ENCODE results near the gene RAB11A. TPM values are rescaled to one million over a fixed set of nuclear protein-coding genes. Genes with fewer than 3 reads are reported as not detected.
A peak's percentile ranks its signal among the peaks of the same experiment; 100 is the strongest.

RAB11A gene
- total and polyA plus RNA-seq, 2 donors (not counting 1 experiment from before 2014, with no cell fraction given): 56.8 to 501 TPM

DNA sequence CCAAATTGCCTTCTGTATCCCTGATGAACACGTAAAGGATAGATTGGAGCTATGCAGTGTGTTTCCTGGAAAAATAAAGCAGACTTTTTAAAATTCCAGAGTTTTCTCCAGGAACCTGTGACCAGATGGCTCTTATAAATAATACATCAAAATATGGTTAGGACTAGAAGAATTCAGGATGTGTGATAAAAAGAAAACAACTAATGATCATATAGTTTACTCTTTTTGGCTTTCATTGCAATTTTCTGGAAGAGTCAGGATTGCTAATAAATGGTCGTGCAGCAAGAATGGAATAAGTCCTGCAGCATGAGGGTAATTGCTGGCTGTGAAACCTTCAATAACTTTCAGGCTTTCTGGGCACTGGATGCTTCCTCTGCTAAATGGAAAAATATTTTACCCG, 47.0 kb upstream of the RAB11A start:
- Histone ChIP-seq H3K27me3 (ENCODE audit: control insufficient read depth, insufficient read depth, low read length) (no peaks in the 10 kb centered on the region), H3K4me2 (ENCODE audit: extremely low read depth, insufficient read depth, low read length) (no peak overlapping the region), H4K20me1 (ENCODE audit: control insufficient read depth, extremely low read depth, insufficient read depth, low read length) (no peaks in the 10 kb centered on the region), H3K27ac (ENCODE audit: insufficient read depth, low read length) (no peak overlapping the region), H3K79me2 (ENCODE audit: control insufficient read depth, insufficient read depth, low read length) (no peaks in the 10 kb centered on the region), H2AFZ (ENCODE audit: low read length) (no peak overlapping the region), H3K4me1 (ENCODE audit: control insufficient read depth, extremely low read depth, insufficient read depth, low read length) (no peaks in the 10 kb centered on the region), H3K36me3 (ENCODE audit: control insufficient read depth, insufficient read depth, low read length) (no peaks in the 10 kb centered on the region), H3K9ac (ENCODE audit: insufficient read depth, low read length) (no peak overlapping the region), H3K9me3 (ENCODE audit: control insufficient read depth, insufficient read depth, low read depth, low read length) (no peaks in the 10 kb centered on the region), H3K4me3 (replicated peaks in 1 of 4; ENCODE audit: control extremely low read depth in 1 of 4, insufficient read depth in 1 of 4, low read depth in 3 of 4, low read length in 4 of 4) (no peak overlapping the region)
- TF ChIP-seq CTCF (conservative IDR thresholded peaks at IDR 0.05 in 1 of 2, IDR thresholded peaks at IDR 0.05 in 1 of 2; ENCODE audit: low read depth in 1 of 2, low read length in 2 of 2) (no peak), EZH2 (IDR thresholded peaks at IDR 0.05; ENCODE audit: low read length, missing control alignments) (no peak)
- DNase-seq (ENCODE audit: low read depth in 2 of 2): no peak

- no peaks in the 10 kb centered on the region for H3K27me3 ChIP-seq (ENCODE audit: control insufficient read depth, insufficient read depth, low read length)
- no peak overlapping the region for H3K4me3 ChIP-seq (replicated peaks in 1 of 4; ENCODE audit: control extremely low read depth in 1 of 4, insufficient read depth in 1 of 4, low read depth in 3 of 4, low read length in 4 of 4)
- no peaks in the 10 kb centered on the region for H3K9me3 ChIP-seq (ENCODE audit: control insufficient read depth, insufficient read depth, low read depth, low read length)
- no peaks in the 10 kb centered on the region for H3K36me3 ChIP-seq (ENCODE audit: control insufficient read depth, insufficient read depth, low read length)
- no peaks in the 10 kb centered on the region for H4K20me1 ChIP-seq (ENCODE audit: control insufficient read depth, extremely low read depth, insufficient read depth, low read length)
- no peaks in the 10 kb centered on the region for H3K4me1 ChIP-seq (ENCODE audit: control insufficient read depth, extremely low read depth, insufficient read depth, low read length)
- no peak for TF ChIP-seq EZH2 (IDR thresholded peaks at IDR 0.05; ENCODE audit: low read length, missing control alignments)
- TF ChIP-seq CTCF (conservative IDR thresholded peaks at IDR 0.05 in 1 of 2, IDR thresholded peaks at IDR 0.05 in 1 of 2; ENCODE audit: low read depth in 1 of 2, low read length in 2 of 2): peak; percentile 74 to 91
- DNase-seq (ENCODE audit: low read depth in 2 of 2): peak; percentile 50 to 73
- no peak overlapping the region for H3K4me2 ChIP-seq (ENCODE audit: extremely low read depth, insufficient read depth, low read length)
- no peak overlapping the region for H3K27ac ChIP-seq (ENCODE audit: insufficient read depth, low read length)
- H3K9ac ChIP-seq (ENCODE audit: insufficient read depth, low read length): no peak overlapping the region
- H2AFZ ChIP-seq (ENCODE audit: low read length): no peak overlapping the region
- H3K79me2 ChIP-seq (ENCODE audit: control insufficient read depth, insufficient read depth, low read length): no peaks in the 10 kb centered on the region
Measured at GRCh38 chr15:65824031-65824743, 45.1 kb upstream of the RAB11A start.

GRCh38 chr15:65824941-65825544, 44.2 kb upstream of the RAB11A start:
- H3K4me2 ChIP-seq (ENCODE audit: extremely low read depth, insufficient read depth, low read length): no peak overlapping the region
- no peak overlapping the region for H3K4me3 ChIP-seq (replicated peaks in 1 of 4; ENCODE audit: control extremely low read depth in 1 of 4, insufficient read depth in 1 of 4, low read depth in 3 of 4, low read length in 4 of 4)
- no peaks in the 10 kb centered on the region for H3K9me3 ChIP-seq (ENCODE audit: control insufficient read depth, insufficient read depth, low read depth, low read length)
- H4K20me1 ChIP-seq (ENCODE audit: control insufficient read depth, extremely low read depth, insufficient read depth, low read length): no peaks in the 10 kb centered on the region
- no peaks in the 10 kb centered on the region for H3K4me1 ChIP-seq (ENCODE audit: control insufficient read depth, extremely low read depth, insufficient read depth, low read length)
- no peak overlapping the region for H3K9ac ChIP-seq (ENCODE audit: insufficient read depth, low read length)
- TF ChIP-seq CTCF (conservative IDR thresholded peaks at IDR 0.05 in 1 of 2, IDR thresholded peaks at IDR 0.05 in 1 of 2; ENCODE audit: low read depth in 1 of 2, low read length in 2 of 2) (no peak), EZH2 (IDR thresholded peaks at IDR 0.05; ENCODE audit: low read length, missing control alignments) (no peak)
- H3K27ac ChIP-seq (ENCODE audit: insufficient read depth, low read length): no peak overlapping the region
- no peaks in the 10 kb centered on the region for H3K36me3 ChIP-seq (ENCODE audit: control insufficient read depth, insufficient read depth, low read length)
- peak; percentile 31 to 58 for DNase-seq (ENCODE audit: low read depth in 2 of 2)
- no peaks in the 10 kb centered on the region for H3K79me2 ChIP-seq (ENCODE audit: control insufficient read depth, insufficient read depth, low read length)
- no peaks in the 10 kb centered on the region for H3K27me3 ChIP-seq (ENCODE audit: control insufficient read depth, insufficient read depth, low read length)
- no peak overlapping the region for H2AFZ ChIP-seq (ENCODE audit: low read length)

All from fibroblast of lung (primary cell).